Loucy (cell line): Measurements from ENCODE around the gene WDR49.

Experiments
- H2AFZ ChIP-seq: fragments of 200-600 bp; sonication (generic); 2 replicates; pipeline ENCODE4 v1.6.0; 2016; ENCODE audit warnings: antibody characterized with exemption, mild to moderate bottlenecking, low read length, moderate library complexity
- H3F3A ChIP-seq: fragments of 200-600 bp; 2 replicates; pipeline ENCODE4 v1.6.0; 2016; ENCODE audit warnings: antibody characterized with exemption, low read depth, mild to moderate bottlenecking
- H3K27me3 ChIP-seq: fragments of 200-600 bp; sonication (generic); 2 replicates; pipeline ENCODE4 v1.6.1; 2014; ENCODE audit warnings: low read length, mild to moderate bottlenecking; ENCODE audit not compliant: insufficient read depth, poor library complexity, severe bottlenecking
- H3K36me3 ChIP-seq: fragments of 200-600 bp; sonication (generic); 2 replicates; pipeline ENCODE4 v1.6.1; 2016; ENCODE audit warnings: low read length; ENCODE audit not compliant: insufficient read depth
- H3K4me1 ChIP-seq: fragments of 200-600 bp; sonication (generic); 2 replicates; pipeline ENCODE4 v1.5.1; 2014; ENCODE audit warnings: low read length, mild to moderate bottlenecking; ENCODE audit not compliant: insufficient read depth, poor library complexity, severe bottlenecking
- H3K4me2 ChIP-seq: fragments of 200-600 bp; sonication (generic); 2 replicates; pipeline ENCODE4 v1.6.0; 2014; ENCODE audit warnings: antibody characterized with exemption, low read length, low read depth, mild to moderate bottlenecking; ENCODE audit not compliant: poor library complexity, severe bottlenecking
- H3K4me3 ChIP-seq: fragments of 200-600 bp; sonication (generic); 2 replicates; pipeline ENCODE4 v1.5.1; 2014; ENCODE audit warnings: low read length, mild to moderate bottlenecking, mixed read lengths; ENCODE audit not compliant: poor library complexity, severe bottlenecking
- H3K79me2 ChIP-seq: fragments of 200-600 bp; sonication (generic); 2 replicates; pipeline ENCODE4 v1.6.1; 2014; ENCODE audit warnings: low read length; ENCODE audit not compliant: insufficient read depth
- H3K9ac ChIP-seq: fragments of 200-600 bp; sonication (generic); 2 replicates; pipeline ENCODE4 v1.6.0; 2014; ENCODE audit warnings: mild to moderate bottlenecking, low read depth, low read length, moderate library complexity; ENCODE audit not compliant: poor library complexity, severe bottlenecking
- H3K9me2 ChIP-seq: fragments of 200-600 bp; sonication (generic); replicated peaks from 2 replicates; pipeline ENCODE4 v1.6.1; 2016; ENCODE audit warnings: low read depth, low read length, mixed read lengths
- H3K9me3 ChIP-seq: fragments of 200-600 bp; sonication (generic); 2 replicates; pipeline ENCODE4 v1.6.1; 2014; ENCODE audit warnings: mild to moderate bottlenecking, antibody characterized with exemption, low read length, low read depth; ENCODE audit not compliant: insufficient read depth
- H4K20me1 ChIP-seq: fragments of 200-600 bp; sonication (generic); 2 replicates; pipeline ENCODE4 v1.6.0; 2014; ENCODE audit warnings: antibody characterized with exemption, low read length, mild to moderate bottlenecking; ENCODE audit not compliant: insufficient read depth, poor library complexity, severe bottlenecking
- CTCF ChIP-seq: fragments of 200-600 bp; sonication (generic); conservative IDR thresholded peaks from 2 replicates; pipeline ENCODE4 v1.5.1; 2014; ENCODE audit warnings: mild to moderate bottlenecking, antibody characterized with exemption, low read length
- EZH2phosphoT487 ChIP-seq: fragments of 200-600 bp; IDR thresholded peaks from 2 replicates; pipeline ENCODE4 v1.6.1; 2018; ENCODE audit warnings: antibody characterized with exemption, mild to moderate bottlenecking, moderate library complexity, borderline replicate concordance

WDR49 gene

GRCh38 chr3:167602041-167602440 lies 51.7 kb downstream of the WDR49 start:
- Histone ChIP-seq H3K4me2 (no peak overlapping the region), H3K9ac (no peak overlapping the region), H3K4me3 (no peak overlapping the region), H3K9me2 (no peaks in the 10 kb centered on the region), H3K27me3 (no peaks in the 10 kb centered on the region), H3K79me2 (no peaks in the 10 kb centered on the region), H3K36me3 (no peaks in the 10 kb centered on the region), H4K20me1 (no peaks in the 10 kb centered on the region), H3F3A (no peaks in the 10 kb centered on the region), H3K4me1 (no peaks in the 10 kb centered on the region), H2AFZ (no peak overlapping the region), H3K9me3 (no peaks in the 10 kb centered on the region)
- TF ChIP-seq EZH2phosphoT487: no peak
- no peak for TF ChIP-seq CTCF

DNA sequence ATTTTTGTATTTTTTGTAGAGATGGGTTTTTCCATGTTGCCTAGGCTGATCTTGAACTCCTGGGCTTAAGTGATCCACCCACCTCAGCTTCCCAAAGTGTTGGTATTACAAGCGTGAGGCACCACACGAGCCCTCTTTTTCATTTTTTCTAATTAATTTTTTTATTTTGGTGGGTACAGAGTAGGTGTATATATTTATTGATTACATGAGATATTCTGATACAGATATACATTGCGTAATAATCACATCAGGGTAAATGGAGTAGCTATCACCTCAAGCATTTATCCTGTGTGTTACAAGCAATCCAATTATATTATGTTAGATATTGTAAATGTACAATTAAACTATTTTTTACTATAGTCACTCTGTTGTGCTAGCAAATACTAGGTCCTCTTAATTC lies 66.1 kb downstream of the WDR49 start:
- no peaks in the 10 kb centered on the region for H3K27me3 ChIP-seq
- no peaks in the 10 kb centered on the region for H3K9me2 ChIP-seq
- H3F3A ChIP-seq: no peaks in the 10 kb centered on the region
- no peak overlapping the region for H3K4me3 ChIP-seq
- no peak overlapping the region for H2AFZ ChIP-seq
- TF ChIP-seq CTCF (no peak), EZH2phosphoT487 (no peak)
- H4K20me1 ChIP-seq: no peaks in the 10 kb centered on the region
- H3K9me3 ChIP-seq: no peaks in the 10 kb centered on the region
- H3K36me3 ChIP-seq: no peaks in the 10 kb centered on the region
- no peak overlapping the region for H3K4me2 ChIP-seq
- no peaks in the 10 kb centered on the region for H3K4me1 ChIP-seq
- no peak overlapping the region for H3K9ac ChIP-seq
- H3K79me2 ChIP-seq: no peaks in the 10 kb centered on the region

DNA sequence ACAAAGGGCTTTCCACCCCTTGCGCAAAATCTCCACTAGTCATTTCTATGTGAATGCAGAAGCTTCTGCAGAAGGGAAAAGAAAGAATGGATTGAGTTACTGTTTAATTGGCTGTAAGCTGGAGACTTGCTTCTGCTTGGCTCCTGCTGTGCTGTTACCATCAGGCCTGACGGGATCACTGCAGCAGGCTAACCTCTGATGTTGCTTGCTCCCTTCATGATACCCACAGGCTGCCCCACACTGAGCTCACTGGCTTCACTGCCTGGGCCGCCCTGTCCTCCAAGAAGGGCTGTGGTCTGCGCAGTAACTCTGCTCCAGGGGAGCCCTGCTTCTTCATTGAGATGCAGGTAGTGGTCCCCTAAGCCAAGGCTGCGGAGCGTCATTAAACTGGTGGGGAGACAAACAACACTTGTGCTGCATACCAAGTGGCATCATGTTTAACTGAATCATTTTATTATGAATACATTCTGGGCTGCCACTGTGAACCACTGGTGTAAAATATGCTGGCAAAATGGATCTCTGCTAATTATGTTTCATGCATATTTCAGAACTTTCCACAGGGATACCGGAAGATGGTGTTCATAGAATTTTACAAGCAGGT lies 78.6 kb downstream of the WDR49 start:
- Histone ChIP-seq H3K9ac (no peak overlapping the region), H2AFZ (no peak overlapping the region), H3K4me1 (no peaks in the 10 kb centered on the region), H3K9me2 (no peaks in the 10 kb centered on the region), H3K36me3 (no peaks in the 10 kb centered on the region), H3K27me3 (no peaks in the 10 kb centered on the region), H3K4me3 (no peak overlapping the region), H3K79me2 (no peaks in the 10 kb centered on the region), H3K9me3 (no peaks in the 10 kb centered on the region), H3K4me2 (no peak overlapping the region), H4K20me1 (no peaks in the 10 kb centered on the region), H3F3A (no peaks in the 10 kb centered on the region)
- TF ChIP-seq CTCF (no peak), EZH2phosphoT487 (no peak)
